ENCODE data around the gene RRN3.
"Not testable (repeated sequence)": the region's sequence is repeated elsewhere in the genome, so short reads cannot be mapped to it uniquely, and the experiment has no call there.

RRN3 gene

DNA sequence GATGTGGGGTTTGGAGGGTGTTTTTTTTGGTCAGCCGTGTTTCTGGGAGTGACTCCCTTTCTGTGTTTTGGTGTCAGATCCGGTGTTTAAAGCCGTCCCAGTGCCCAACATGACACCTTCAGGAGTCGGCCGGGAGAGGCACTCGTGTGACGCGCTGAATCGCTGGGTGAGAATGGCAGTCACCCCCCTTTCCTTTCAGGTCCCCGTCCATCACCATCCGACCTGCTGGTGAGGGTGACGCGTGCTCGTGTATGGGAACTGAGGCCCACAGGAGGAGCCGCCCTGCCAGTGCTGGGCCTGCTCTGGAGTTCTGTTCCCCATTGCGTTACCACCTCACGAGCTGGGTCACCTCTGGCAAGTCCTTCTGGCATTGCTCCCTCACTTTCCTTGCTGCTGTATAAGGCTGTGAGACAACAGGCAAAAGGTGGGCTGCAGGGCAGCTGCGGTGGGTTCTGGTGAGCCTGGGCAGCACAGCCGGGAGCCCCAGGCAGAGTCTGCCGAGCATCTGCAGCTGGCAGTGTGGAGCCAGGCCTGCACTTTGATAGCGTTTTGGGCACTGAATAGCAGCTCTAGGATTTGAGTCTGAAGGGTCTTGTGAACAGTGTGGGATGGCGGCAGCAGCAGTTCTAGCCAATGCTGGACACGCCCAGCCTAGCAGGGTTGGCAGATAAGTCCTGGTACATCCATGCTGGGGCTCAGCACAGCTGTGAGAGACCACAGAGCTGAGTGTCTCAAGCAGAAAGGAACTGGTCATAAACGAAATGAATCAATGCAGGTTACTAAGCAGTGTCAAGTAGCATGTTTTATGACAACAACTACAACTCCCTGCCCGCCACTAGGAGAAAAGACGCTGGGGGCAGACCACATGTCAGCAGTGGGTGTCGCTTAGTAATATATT, 65.0 kb downstream of the RRN3 start:
- in situ Hi-C loops (cut with MboI; ENCODE audit: low sequenced_read_pairs): not testable (repeated sequence)

DNA sequence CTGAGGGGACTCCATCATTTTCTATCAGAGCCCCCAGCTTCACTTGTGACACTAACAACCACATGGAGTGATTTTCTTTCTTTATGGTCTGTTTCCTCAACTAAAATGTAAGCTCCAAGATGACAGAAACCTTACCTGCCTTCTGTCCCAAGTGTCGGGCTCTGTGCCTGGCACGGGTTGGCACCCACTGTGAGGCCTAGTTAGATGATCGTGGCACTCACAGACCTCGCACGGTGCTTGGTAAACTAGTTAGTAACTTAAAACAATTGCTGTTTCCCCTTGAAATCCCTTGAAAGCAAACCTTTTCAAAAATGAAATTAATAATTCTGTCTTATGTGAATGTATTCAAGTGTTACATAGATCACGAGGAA, 65.7 kb downstream of the RRN3 start:
- in situ Hi-C loops (cut with MboI; ENCODE audit: low sequenced_read_pairs): not testable (repeated sequence)

DNA sequence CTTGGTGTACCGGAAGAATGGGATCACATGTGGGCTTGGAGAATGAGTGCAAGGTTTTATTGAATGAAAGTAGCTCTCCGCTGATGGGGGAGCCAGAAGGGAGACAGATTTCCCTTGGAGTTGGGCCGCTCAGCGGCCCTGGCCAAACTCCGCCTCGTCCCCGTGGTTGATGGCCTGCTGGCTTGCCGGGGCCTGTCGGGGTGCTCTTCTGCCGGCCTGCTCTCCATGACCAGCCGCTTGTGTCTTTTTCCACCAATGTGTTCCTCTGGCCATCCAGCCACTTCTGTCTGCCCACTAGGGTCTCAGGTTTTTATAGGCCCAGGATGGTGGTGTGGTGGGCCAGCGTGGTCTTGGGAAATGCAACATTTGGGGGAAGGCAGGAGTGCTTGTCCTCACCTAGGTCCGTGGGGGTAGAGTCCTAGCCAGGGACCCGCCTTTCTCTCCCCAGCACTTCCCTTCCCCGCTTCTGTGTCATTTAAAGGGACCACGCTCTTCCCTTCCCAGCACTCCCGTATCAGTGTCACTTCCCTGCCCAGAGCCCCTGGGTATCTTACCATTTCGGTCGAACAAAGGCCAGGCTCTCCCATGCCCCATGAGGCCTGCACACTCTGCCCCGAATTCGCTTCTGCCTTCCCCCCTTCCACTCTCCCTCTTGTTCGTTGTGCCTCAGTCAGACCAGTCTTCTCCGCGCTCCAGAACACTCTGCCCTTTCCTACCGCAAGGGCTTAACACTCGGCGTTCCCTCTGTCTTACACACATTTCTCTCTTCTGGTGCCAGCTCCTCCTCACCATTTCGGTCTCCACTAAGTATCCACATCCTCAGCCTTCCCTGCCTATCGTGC, 66.3 kb downstream of the RRN3 start:
- in situ Hi-C loops (cut with MboI; ENCODE audit: low sequenced_read_pairs): not testable (repeated sequence)

DNA sequence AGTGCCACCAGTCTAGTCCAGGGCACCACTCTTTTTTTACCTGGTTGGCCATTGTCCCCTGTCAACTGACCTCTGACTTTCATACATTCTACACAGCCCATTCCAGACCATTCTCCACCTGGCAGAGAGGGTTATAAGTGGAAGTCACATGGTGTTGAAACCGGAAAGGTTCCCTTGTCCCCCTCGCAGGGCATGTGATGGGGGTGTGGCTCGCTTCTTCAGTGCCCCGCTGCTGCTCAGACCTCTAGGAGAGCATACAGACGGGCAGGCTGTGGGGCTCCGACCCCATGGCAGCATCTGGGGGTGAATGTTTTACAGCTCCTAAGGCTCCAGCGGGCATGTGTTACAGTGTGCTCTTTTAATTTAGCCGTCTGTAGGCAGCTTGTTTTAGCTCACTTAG, 67.0 kb downstream of the RRN3 start:
- in situ Hi-C loops (cut with MboI; ENCODE audit: low sequenced_read_pairs): not testable (repeated sequence)

DNA sequence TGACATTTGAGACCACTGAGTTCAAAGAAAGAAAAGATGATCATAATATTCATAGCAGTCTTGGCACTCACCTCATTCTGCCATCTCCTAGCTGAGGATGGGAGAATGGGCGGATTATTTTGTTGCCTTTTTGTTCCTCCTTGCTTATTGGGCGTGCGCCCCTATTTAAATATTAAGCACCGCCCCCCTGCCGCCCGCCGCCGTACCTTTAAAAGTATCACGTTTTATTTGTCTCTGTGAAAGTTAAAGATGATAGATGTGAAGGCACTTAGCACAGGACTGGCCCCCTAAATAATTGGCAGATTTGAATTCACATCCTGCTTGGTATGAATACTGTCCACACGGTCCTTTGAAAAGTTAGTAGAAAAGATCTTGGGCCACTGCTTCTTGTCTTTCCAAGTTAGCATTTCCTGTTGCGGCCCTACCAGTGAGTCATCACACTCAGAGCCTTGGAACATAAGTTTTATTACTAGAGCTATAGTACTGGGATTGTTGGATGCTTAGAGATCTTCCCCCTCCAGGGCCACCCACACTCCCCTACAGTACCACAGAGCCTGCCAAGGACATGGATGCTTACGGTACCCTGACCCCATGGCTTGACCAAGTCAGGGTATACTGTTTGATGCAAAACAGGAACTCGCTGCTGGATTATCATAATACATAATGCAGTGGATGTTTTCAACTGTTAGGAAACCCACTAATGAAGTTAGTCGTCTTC, 68.7 kb downstream of the RRN3 start:
- in situ Hi-C loops (cut with MboI; ENCODE audit: low sequenced_read_pairs): not testable (repeated sequence)

DNA sequence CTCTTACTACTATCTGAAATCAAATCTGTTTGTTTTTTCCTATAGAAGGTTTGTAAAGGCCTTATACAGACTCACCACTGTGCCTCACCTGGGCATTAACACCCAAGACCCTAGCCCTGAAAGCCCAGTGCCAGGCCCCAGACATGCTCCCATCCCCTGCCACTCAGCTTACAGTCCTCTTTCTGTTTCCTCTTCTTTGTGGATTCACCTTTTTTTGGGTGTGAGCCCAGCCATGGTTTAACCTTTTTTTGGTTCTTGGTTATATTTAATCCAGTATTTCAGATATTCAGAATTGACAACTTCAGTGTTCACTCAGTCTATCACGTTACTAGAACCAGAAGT, 69.2 kb downstream of the RRN3 start:
- in situ Hi-C loops (cut with MboI; ENCODE audit: low sequenced_read_pairs): not testable (repeated sequence)

DNA sequence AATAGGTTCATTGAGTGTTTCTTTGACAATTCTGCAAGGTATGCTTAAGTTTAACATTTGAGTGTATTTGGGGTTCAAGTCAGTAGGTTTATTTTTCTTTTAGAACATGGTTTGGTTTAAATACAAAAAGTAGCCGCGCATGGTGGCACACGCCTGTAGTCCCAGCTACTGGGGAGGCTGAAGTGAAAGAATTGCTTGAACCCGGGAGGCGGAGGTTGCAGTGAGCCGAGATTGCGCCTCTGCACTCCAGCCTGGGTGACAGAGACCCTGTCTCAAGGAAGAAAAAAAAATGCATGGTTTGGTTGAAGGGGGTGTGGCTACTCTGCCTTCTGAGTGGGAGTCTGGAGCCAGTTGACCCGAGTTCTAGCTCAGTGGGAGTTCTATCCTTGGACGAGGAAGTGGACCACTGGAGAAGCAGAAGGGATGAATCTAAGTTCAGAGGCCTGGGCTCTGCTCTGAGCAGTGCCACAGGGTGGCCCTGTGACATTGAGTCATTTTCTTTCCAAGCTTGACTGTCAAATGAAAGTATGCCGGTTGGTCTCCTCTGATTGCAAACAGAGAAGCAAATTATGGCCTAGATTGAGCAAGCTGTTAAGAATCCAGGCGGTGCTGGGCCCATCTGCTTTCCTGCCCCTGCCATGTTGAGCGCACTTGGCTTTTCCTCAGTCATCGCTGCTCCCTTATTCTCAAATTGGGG, 70.5 kb downstream of the RRN3 start:
- in situ Hi-C loops (cut with MboI; ENCODE audit: low sequenced_read_pairs): not testable (repeated sequence)

DNA sequence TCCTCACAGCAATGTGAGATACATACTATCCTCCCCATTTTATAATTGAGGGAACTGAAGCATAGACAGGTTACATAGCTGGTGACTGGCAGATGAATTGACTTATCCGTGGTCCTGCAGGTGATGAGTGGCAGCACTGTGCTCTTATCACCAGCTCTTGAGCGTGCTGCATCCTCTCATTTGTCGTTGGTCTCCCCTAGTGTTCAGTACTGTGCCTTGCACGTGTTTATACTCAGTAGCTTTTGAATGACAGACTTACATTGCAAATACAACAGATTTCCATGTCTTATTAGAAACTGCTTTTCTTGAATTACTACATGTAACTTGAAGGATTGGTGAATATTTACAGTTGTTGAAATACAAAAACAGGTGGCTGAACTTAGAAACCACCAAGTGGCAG, 71.9 kb downstream of the RRN3 start:
- in situ Hi-C loops (cut with MboI; ENCODE audit: low sequenced_read_pairs): not testable (repeated sequence)

DNA sequence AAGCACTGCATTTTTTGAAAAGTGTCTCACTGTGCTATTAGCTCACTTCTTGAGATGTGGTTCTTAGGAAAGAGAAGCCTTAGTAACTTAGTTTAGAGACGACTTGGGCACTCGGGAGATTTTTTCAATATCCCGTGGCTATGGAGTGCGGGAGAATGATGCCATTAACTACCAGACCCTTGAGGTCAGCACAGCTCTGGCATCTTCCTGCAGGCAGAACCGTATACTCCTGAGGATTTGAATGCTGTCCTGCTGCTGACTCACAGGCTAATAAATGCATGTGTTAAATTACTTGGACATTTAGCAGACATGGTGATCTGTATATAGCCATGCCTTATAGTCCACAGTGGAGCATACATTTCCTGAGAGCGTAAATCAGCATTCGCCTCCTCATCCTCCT, 72.6 kb downstream of the RRN3 start:
- in situ Hi-C loops (cut with MboI; ENCODE audit: low sequenced_read_pairs): not testable (repeated sequence)

DNA sequence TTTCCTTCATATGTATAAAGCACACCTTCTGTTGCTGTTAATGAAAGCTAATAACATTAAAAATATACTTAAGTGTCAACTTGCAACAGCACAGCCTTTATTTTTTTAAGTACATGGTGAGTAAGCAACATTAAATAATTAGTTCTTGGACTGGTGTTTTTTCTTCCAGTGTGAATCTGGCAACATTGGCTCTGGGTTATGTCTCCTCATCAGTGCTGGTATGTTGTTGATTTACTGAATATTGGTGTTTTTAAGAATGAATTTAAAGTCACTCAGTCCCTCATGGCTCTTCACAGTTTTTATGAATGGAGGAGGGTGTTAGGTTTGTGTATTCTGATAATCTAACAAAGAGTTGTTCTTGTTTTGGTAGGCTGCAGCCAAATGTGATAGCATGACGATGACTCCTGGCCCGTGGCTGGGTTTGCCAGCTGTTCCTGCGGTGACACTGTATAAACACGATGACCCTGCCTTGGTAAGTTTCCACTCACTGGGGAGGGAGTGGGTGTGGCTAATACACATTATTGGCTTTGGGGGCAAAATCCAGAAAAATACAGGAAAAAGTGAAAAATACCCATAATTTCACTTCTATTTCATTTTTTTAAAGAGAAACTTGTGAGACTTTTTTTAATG, 77.0 kb downstream of the RRN3 start:
- in situ Hi-C loops (cut with MboI; ENCODE audit: low sequenced_read_pairs): not testable (repeated sequence)

DNA sequence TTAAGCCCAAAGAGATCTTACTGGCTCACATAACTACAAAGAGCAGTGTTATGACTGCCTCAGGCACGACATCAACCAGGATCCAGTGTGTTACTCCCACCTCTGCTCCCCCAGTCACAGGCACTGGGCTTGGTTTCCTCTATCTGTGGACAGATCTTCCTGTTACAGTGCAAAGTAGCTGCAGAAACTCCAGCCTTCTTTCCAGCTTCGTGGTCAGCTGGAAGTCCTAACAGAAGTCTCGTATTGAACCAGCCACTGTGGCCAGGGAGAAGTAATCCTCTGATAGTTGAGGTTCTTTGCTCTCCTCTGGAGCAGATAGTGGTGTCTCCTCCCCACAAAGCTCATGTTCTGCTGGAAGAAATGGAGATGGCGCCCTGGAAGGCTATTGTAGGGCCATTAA, 77.7 kb downstream of the RRN3 start:
- in situ Hi-C loops (cut with MboI; ENCODE audit: low sequenced_read_pairs): not testable (repeated sequence)

DNA sequence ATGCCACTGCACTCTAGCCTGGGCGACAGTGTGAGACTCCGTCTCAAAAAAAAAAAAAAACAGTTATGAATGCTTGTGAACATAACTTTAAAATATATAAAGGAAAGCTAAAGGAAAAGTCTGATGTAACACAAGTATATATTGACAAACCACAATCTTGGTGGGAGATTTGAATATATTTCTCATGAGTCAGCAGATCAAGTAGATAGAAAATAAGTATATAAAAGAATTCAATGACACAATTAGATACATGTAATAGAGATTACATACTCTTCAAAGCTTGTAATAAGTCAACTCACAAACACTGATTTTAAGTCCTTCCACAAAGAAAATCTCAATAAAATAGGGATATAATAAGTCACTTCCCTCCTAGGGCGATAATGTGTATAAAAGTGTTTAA, 78.4 kb downstream of the RRN3 start:
- in situ Hi-C loops (cut with MboI; ENCODE audit: low sequenced_read_pairs): not testable (repeated sequence)

DNA sequence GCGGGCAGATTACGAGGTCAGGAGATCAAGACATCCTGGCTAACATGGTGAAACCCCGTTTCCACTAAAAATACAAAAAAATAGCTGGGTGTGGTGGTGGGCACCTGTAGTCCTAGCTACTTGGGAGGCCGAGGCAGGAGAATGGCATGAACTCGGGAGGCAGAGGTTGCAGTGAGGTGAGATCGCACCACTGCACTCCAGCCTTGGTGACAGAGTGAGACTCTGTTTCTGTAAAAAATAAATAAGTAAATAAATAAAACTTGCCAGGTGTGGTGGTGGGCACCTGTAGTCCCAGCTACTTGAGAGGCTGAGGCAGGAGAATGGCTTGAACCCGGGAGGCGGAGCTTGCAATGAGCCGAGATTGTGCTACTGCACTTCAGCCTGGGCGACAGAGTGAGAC, 81.1 kb downstream of the RRN3 start:
- in situ Hi-C loops (cut with MboI; ENCODE audit: low sequenced_read_pairs): not testable (repeated sequence)
